H1 (cell line): ENCODE measurements around the gene RAB3GAP1. TPM values are rescaled to one million over a fixed set of nuclear protein-coding genes. Genes with fewer than 3 reads are reported as not detected.

Experiments used
- CTCF ChIA-PET: fragments of 300-600 bp; sonication (Branson Sonifier 250); formaldehyde crosslinking; loops from one replicate; lab custom pipeline; 2021; ENCODE audit not compliant: partially characterized antibody; lab: Charles Lee
- POLR2A ChIA-PET: fragments of 300-600 bp; sonication (Branson Sonifier 250); formaldehyde crosslinking; loops from one replicate; lab custom pipeline; 2021; ENCODE audit warnings: inconsistent platforms; ENCODE audit not compliant: partially characterized antibody; lab: Charles Lee
- DNase-seq, 2 experiments: peaks; one replicate each; pipeline versions ENCODE4 v3.0.0 to v3.0.0-alpha.2; 2010 to 2022; ENCODE audit warnings: low spot score in 2 of 2, low read depth in 1 of 2, mixed read lengths in 1 of 2
- FAIRE-seq: peaks from 2 replicates; lab custom pipeline; 2011; peaks lifted over from hg19 to GRCh38; lab: Jason Lieb, UNC
- H2AFZ ChIP-seq: 2 replicates; pipeline ENCODE4 v1.8.1; 2012; ENCODE audit warnings: low read length, inconsistent platforms
- H2AK5ac ChIP-seq: 2 replicates; pipeline ENCODE4 v1.6.1; 2013; ENCODE audit warnings: low read depth, low read length
- H2BK120ac ChIP-seq: replicated peaks from 2 replicates; pipeline ENCODE3; 2013; ENCODE audit warnings: low read depth, low read length, inconsistent platforms
- H2BK12ac ChIP-seq: 2 replicates; pipeline ENCODE4 v1.6.1; 2013; ENCODE audit warnings: low read depth, low read length
- H2BK15ac ChIP-seq: 2 replicates; pipeline ENCODE4 v1.6.1; 2013; ENCODE audit warnings: low read length
- H2BK20ac ChIP-seq: 2 replicates; pipeline ENCODE4 v1.6.1; 2013; ENCODE audit warnings: low read length
- H2BK5ac ChIP-seq: 2 replicates; pipeline ENCODE4 v1.6.1; 2013; ENCODE audit warnings: low read depth, low read length
- H3K14ac ChIP-seq: 2 replicates; pipeline ENCODE4 v1.6.1; 2013; ENCODE audit warnings: inconsistent platforms; ENCODE audit not compliant: insufficient read length
- H3K18ac ChIP-seq: 2 replicates; pipeline ENCODE4 v1.6.1; 2013; ENCODE audit warnings: low read length; ENCODE audit errors: extremely low read depth
- H3K23ac ChIP-seq: 2 replicates; pipeline ENCODE4 v1.6.1; 2013; ENCODE audit warnings: inconsistent platforms; ENCODE audit not compliant: insufficient read length
- H3K23me2 ChIP-seq: 2 replicates; pipeline ENCODE4 v1.6.1; 2013; ENCODE audit warnings: low read depth, low read length
- H3K27ac ChIP-seq: 2 replicates; pipeline ENCODE4 v1.6.1; 2011; ENCODE audit warnings: low read depth, low read length, inconsistent platforms
- H3K27me3 ChIP-seq, 4 experiments: replicated peaks in 1 of 4; 1 replicate in 1 of 4; 2 replicates in 3 of 4; pipeline versions ENCODE4 v1.6.1 to v1.8.1; 2011 to 2013; ENCODE audit warnings: low read length in 3 of 4, mild to moderate bottlenecking in 3 of 4, inconsistent platforms in 2 of 4, mixed read lengths in 2 of 4, moderate library complexity in 1 of 4; ENCODE audit not compliant: control insufficient read depth in 3 of 4, insufficient read depth in 3 of 4; ENCODE audit errors: extremely low read depth in 1 of 4
- H3K36me3 ChIP-seq, 4 experiments: 2 replicates each; pipeline versions ENCODE4 v1.6.1 to v1.8.1; 2011 to 2013; ENCODE audit warnings: mild to moderate bottlenecking in 4 of 4, low read length in 3 of 4, moderate library complexity in 2 of 4, control low read depth in 1 of 4, inconsistent platforms in 1 of 4; ENCODE audit not compliant: insufficient read depth in 4 of 4, control insufficient read depth in 2 of 4
- H3K4ac ChIP-seq: replicated peaks from 2 replicates; pipeline ENCODE3; 2013; ENCODE audit warnings: low read length, low read depth, mixed read lengths, inconsistent platforms; ENCODE audit not compliant: insufficient read length
- H3K4me1 ChIP-seq, 4 experiments: replicated peaks in 1 of 4; 1 replicate in 1 of 4; 2 replicates in 3 of 4; pipeline versions ENCODE4 v1.6.1 to v1.8.1; 2011 to 2013; ENCODE audit warnings: low read length in 3 of 4, inconsistent platforms in 2 of 4, mixed read lengths in 1 of 4; ENCODE audit not compliant: insufficient read depth in 4 of 4, control insufficient read depth in 3 of 4
- H3K4me2 ChIP-seq, 2 experiments: 2 replicates each; pipeline versions ENCODE4 v1.6.1 to v1.8.1; 2011 to 2013; ENCODE audit warnings: low read depth in 2 of 2, low read length in 2 of 2, control low read depth in 1 of 2, inconsistent platforms in 1 of 2, mild to moderate bottlenecking in 1 of 2; ENCODE audit not compliant: insufficient read depth in 1 of 2
- H3K4me3 ChIP-seq, 4 experiments: fragments of 200-600, 300-600 bp in 1 of 4; sonication (generic), shearing (Covaris generic), sonication (Bioruptor Twin) in 1 of 4; 2 replicates each; pipeline versions ENCODE4 v1.5.1 to v1.8.1; 2011 to 2016; ENCODE audit warnings: low read length in 4 of 4, low read depth in 3 of 4, control low read depth in 2 of 4, inconsistent platforms in 2 of 4, mild to moderate bottlenecking in 2 of 4, mixed read lengths in 1 of 4, moderate library complexity in 1 of 4; ENCODE audit not compliant: insufficient read depth in 2 of 4; ENCODE audit errors: extremely low read depth in 1 of 4
- H3K56ac ChIP-seq: replicated peaks from 2 replicates; pipeline ENCODE3; 2013; ENCODE audit warnings: low read depth, mild to moderate bottlenecking, mixed read lengths, low read length, inconsistent platforms; ENCODE audit not compliant: insufficient read length
- H3K79me1 ChIP-seq: 2 replicates; pipeline ENCODE4 v1.6.1; 2013; ENCODE audit warnings: low read depth, low read length, control low read depth
- H3K79me2 ChIP-seq, 2 experiments: 2 replicates each; pipeline versions ENCODE4 v1.6.1 to v1.8.1; 2012 to 2013; ENCODE audit warnings: low read length in 2 of 2, mild to moderate bottlenecking in 2 of 2, inconsistent platforms in 1 of 2; ENCODE audit not compliant: insufficient read depth in 2 of 2, control insufficient read depth in 1 of 2
- H3K9ac ChIP-seq, 4 experiments: replicated peaks in 1 of 4; 1 replicate in 1 of 4; 2 replicates in 3 of 4; pipeline versions ENCODE4 v1.6.1 to v1.8.1; 2011 to 2013; ENCODE audit warnings: low read depth in 3 of 4, low read length in 3 of 4, control low read depth in 2 of 4, mild to moderate bottlenecking in 2 of 4, moderate library complexity in 2 of 4, inconsistent platforms in 1 of 4; ENCODE audit errors: extremely low read depth in 1 of 4
- H3K9me3 ChIP-seq, 2 experiments: 2 replicates each; pipeline versions ENCODE4 v1.6.1 to v1.8.1; 2012 to 2013; ENCODE audit warnings: mild to moderate bottlenecking in 2 of 2, moderate library complexity in 2 of 2, control low read depth in 1 of 2, inconsistent platforms in 1 of 2, low read depth in 1 of 2, low read length in 1 of 2, mixed read lengths in 1 of 2; ENCODE audit not compliant: insufficient read depth in 2 of 2
- H4K20me1 ChIP-seq, 2 experiments: replicated peaks in 1 of 2; 2 replicates each; pipeline versions ENCODE3 to v1.8.1; 2011 to 2013; ENCODE audit warnings: inconsistent platforms in 2 of 2, low read length in 2 of 2, mild to moderate bottlenecking in 1 of 2; ENCODE audit not compliant: insufficient read depth in 2 of 2, control insufficient read depth in 1 of 2
- H4K5ac ChIP-seq: 2 replicates; pipeline ENCODE4 v1.6.1; 2013; ENCODE audit warnings: low read length, low read depth, mixed read lengths, inconsistent platforms; ENCODE audit not compliant: insufficient read length
- H4K8ac ChIP-seq: 2 replicates; pipeline ENCODE4 v1.8.0; 2013; ENCODE audit warnings: mild to moderate bottlenecking, moderate library complexity, low read length, inconsistent platforms; ENCODE audit not compliant: insufficient read depth; ENCODE audit errors: extremely low read depth
- H4K91ac ChIP-seq: replicated peaks from 2 replicates; pipeline ENCODE3; 2013; ENCODE audit warnings: low read length, mixed read lengths, inconsistent platforms; ENCODE audit not compliant: insufficient read length
- ATF3 ChIP-seq: IDR thresholded peaks from 2 replicates; pipeline ENCODE4 v1.6.1; 2011; ENCODE audit warnings: low read depth, mild to moderate bottlenecking, low read length; ENCODE audit not compliant: insufficient read depth
- BRCA1 ChIP-seq: IDR thresholded peaks from 2 replicates; pipeline ENCODE4 v1.6.1; 2012; ENCODE audit warnings: low read depth, low read length, improper control_type of control experiment
- CHD1 ChIP-seq: IDR thresholded peaks from 2 replicates; pipeline ENCODE4 v1.6.1; 2012; ENCODE audit warnings: low read depth, low read length, improper control_type of control experiment
- CTBP2 ChIP-seq: IDR thresholded peaks from 2 replicates; pipeline ENCODE4 v1.7.0; 2011; ENCODE audit warnings: borderline replicate concordance, mild to moderate bottlenecking, moderate library complexity, mixed read lengths, low read length; ENCODE audit not compliant: insufficient read depth, insufficient read length
- FOSL1 ChIP-seq: IDR thresholded peaks from 2 replicates; pipeline ENCODE4 v1.6.1; 2011; ENCODE audit warnings: mild to moderate bottlenecking, low read depth, low read length, moderate library complexity; ENCODE audit not compliant: insufficient read depth
- JUND ChIP-seq: IDR thresholded peaks from 2 replicates; pipeline ENCODE4 v1.6.1; 2011; ENCODE audit warnings: mild to moderate bottlenecking, improper control_type of control experiment, low read length
- NANOG ChIP-seq: IDR thresholded peaks from 2 replicates; pipeline ENCODE4 v1.6.1; 2011; ENCODE audit warnings: low read length, low read depth, mild to moderate bottlenecking, inconsistent platforms; ENCODE audit not compliant: insufficient read depth, poor library complexity, severe bottlenecking
- POLR2AphosphoS5 ChIP-seq: IDR thresholded peaks from 2 replicates; pipeline ENCODE4 v1.6.1; 2011; ENCODE audit warnings: low read depth, low read length
- RNF2 ChIP-seq: fragments of 200-900, 300-1000 bp; sonication (generic); IDR thresholded peaks from 2 replicates; pipeline ENCODE4 v1.7.1; 2016; ENCODE audit warnings: borderline replicate concordance, low read depth, mild to moderate bottlenecking, antibody characterized with exemption, low read length; ENCODE audit not compliant: poor library complexity, severe bottlenecking; ENCODE audit errors: missing control alignments
- RXRA ChIP-seq: IDR thresholded peaks from 2 replicates; pipeline ENCODE4 v1.6.1; 2011; ENCODE audit warnings: low read depth, mild to moderate bottlenecking, low read length, moderate library complexity; ENCODE audit not compliant: insufficient read depth
- SIX5 ChIP-seq: IDR thresholded peaks from 2 replicates; pipeline ENCODE4 v1.6.1; 2011; ENCODE audit warnings: mild to moderate bottlenecking, low read depth, low read length
- TCF12 ChIP-seq: IDR thresholded peaks from 2 replicates; pipeline ENCODE4 v1.6.1; 2011; ENCODE audit warnings: low read depth, mild to moderate bottlenecking, low read length
- WGBS, 2 experiments: shearing (Covaris generic) in 1 of 2; methylation state at CpG; one replicate each; pipeline versions ENCODE4 v1.1.6 to v1.1.7; 2013 to 2015; ENCODE audit warnings: low lambda C conversion rate in 2 of 2, mixed read lengths in 2 of 2, inconsistent platforms in 1 of 2, low coverage in 1 of 2, missing lambda C conversion rate in 1 of 2; ENCODE audit not compliant: insufficient replicate concordance in 2 of 2, insufficient coverage in 1 of 2, insufficient read length in 1 of 2; ENCODE audit errors: extremely low coverage in 1 of 2, missing lambda C conversion rate in 1 of 2; 5-methylcytosine and 5-hydroxymethylcytosine counted together
- polyA plus RNA-seq, 7 experiments: library from polyadenylated mRNA; depleted of rRNA in 3 of 7; stranded (reverse) in 5 of 7; unstranded in 2 of 7; fragments of >200 nt in 5 of 7; fragments of 200-250 nt in 2 of 7; gene quantifications; 1 replicate in 5 of 7; 2 replicates in 1 of 7; 4 replicates in 1 of 7; pipeline versions ENCODE4 v1.2.1 to v1.2.3, GENCODE V29; 2011 to 2013; ENCODE audit warnings: missing spikeins in 2 of 7, mixed read lengths in 2 of 7
- total RNA-seq: library from RNA; stranded (reverse); fragmentation: NEBNext Ultra II Directional; extraction: Animal tissue kit (Norgen Biotek cat#: 25700); gene quantifications from 2 replicates; pipeline ENCODE4 v1.2.1, GENCODE V29; 2021

The RAB3GAP1 gene
- total and polyA plus RNA-seq, 2 of the 8 experiments (the other 6 are each of a cell fraction or from before 2014, with no cell fraction given), result 9.8 to 28.6 TPM

- Histone ChIP-seq H3K18ac (no peak overlapping the region), H3K79me2 (no peaks in the 10 kb centered on the region), H4K8ac (no peak overlapping the region), H3K9me3 (no peaks in the 10 kb centered on the region; a peak in 2 of 4 replicates), H3K9ac (no peak overlapping the region), H4K20me1 (no peaks in the 10 kb centered on the region), H2BK5ac (no peak overlapping the region), H3K36me3 (no peaks in the 10 kb centered on the region), H2AFZ (no peak overlapping the region), H3K23me2 (no peaks in the 10 kb centered on the region), H3K27ac (no peak overlapping the region), H3K27me3 (no peaks in the 10 kb centered on the region), H2AK5ac (no peak overlapping the region), H3K4ac (no peak overlapping the region), H3K56ac (no peak overlapping the region), H2BK15ac (no peak overlapping the region), H3K23ac (no peak overlapping the region), H3K4me1 (no peaks in the 10 kb centered on the region), H4K5ac (no peak overlapping the region), H4K91ac (no peak overlapping the region), H3K4me3 (no peak overlapping the region), H2BK12ac (no peak overlapping the region), H2BK120ac (no peak overlapping the region), H3K4me2 (no peak overlapping the region), H3K14ac (no peak overlapping the region), H2BK20ac (no peak overlapping the region), H3K79me1 (no peaks in the 10 kb centered on the region)
- no peak for TF ChIP-seq CHD1
- no peak for TF ChIP-seq RNF2
- TF ChIP-seq POLR2AphosphoS5, result no peak
- TF ChIP-seq BRCA1, result no peak
- TF ChIP-seq NANOG, result no peak
- TF ChIP-seq SIX5, result no peak
- TF ChIP-seq TCF12, result no peak
- TF ChIP-seq JUND, result no peak
- no peak for TF ChIP-seq RXRA
- TF ChIP-seq CTBP2, result no peak
- TF ChIP-seq ATF3, result no peak
- TF ChIP-seq FOSL1, result no peak
- WGBS, 2 experiments, result 91% methylated on average over 3 of the region's 3 CpGs; no CpG with 5 or more reads in 1 of the 2 experiments
- ChIA-PET CTCF (interaction anchor here (0.6 to 0.7 kb wide), 2 partner anchors 8 to 59 kb away, joined by 3 read pairs; no protein-coding TSS in a partner anchor), POLR2A (no interaction called here)
- no peak for FAIRE-seq
- no peak for DNase-seq
Measured at GRCh38 chr2:135198481-135198880, 146.4 kb downstream of the RAB3GAP1 start.
